NCI-H2029 (cell line): ENCODE results near the gene FILIP1L.

Experiments
- DNase-seq: peaks from one replicate; lab custom pipeline; 2025; lab: John Stamatoyannopoulos, UW

FILIP1L gene

GRCh38 chr3:99972380-99973104, 141.8 kb downstream of the FILIP1L start:
- no peak for DNase-seq

GRCh38 chr3:99971761-99972160, 142.5 kb downstream of the FILIP1L start:
- DNase-seq: no peak

- no peak for DNase-seq
These were observed 144.1 kb downstream of the FILIP1L start for GRCh38 chr3:99970198-99970597.

GRCh38 chr3:99969136-99969535, 145.2 kb downstream of the FILIP1L start:
- DNase-seq: no peak

- no peak for DNase-seq
These were observed 146.5 kb downstream of the FILIP1L start for GRCh38 chr3:99967796-99968195.

- no peak for DNase-seq
These were observed 147.5 kb downstream of the FILIP1L start for GRCh38 chr3:99966662-99967416.

- no peak for DNase-seq
These were observed 148.5 kb downstream of the FILIP1L start for GRCh38 chr3:99965681-99966408.

GRCh38 chr3:99965077-99965476, 149.2 kb downstream of the FILIP1L start:
- no peak for DNase-seq

GRCh38 chr3:99962703-99963102, 151.6 kb downstream of the FILIP1L start:
- no peak for DNase-seq

- DNase-seq: no peak
These were observed 152.4 kb downstream of the FILIP1L start for GRCh38 chr3:99961756-99962515.

GRCh38 chr3:99960941-99961340, 153.4 kb downstream of the FILIP1L start:
- DNase-seq: no peak

- no peak for DNase-seq
These were observed 154.0 kb downstream of the FILIP1L start for GRCh38 chr3:99960123-99960878.

GRCh38 chr3:99958222-99958912, 155.9 kb downstream of the FILIP1L start:
- DNase-seq: no peak

- no peak for DNase-seq
These were observed 157.0 kb downstream of the FILIP1L start for GRCh38 chr3:99957151-99957796.

GRCh38 chr3:99955773-99956562, 158.3 kb downstream of the FILIP1L start:
- no peak for DNase-seq

- DNase-seq: no peak
These were observed 159.2 kb downstream of the FILIP1L start for GRCh38 chr3:99954914-99955644.

GRCh38 chr3:99953596-99953995, 160.7 kb downstream of the FILIP1L start:
- DNase-seq: no peak

- DNase-seq: no peak
These were observed 162.0 kb downstream of the FILIP1L start for GRCh38 chr3:99952306-99952705.

GRCh38 chr3:99951701-99952100, 162.6 kb downstream of the FILIP1L start:
- no peak for DNase-seq
